HepG2 (cell line): ENCODE results near the gene ANKRD52. TPM values are rescaled to one million over a fixed set of nuclear protein-coding genes. Genes with fewer than 3 reads are reported as not detected.
A peak's percentile ranks its signal among the peaks of the same experiment; 100 is the strongest.

Experiments used
- HOXD1 ChIP-seq: sonication (generic); formaldehyde crosslinking; IDR thresholded peaks from 2 replicates; pipeline ENCODE4 v1.5.0; 2020; ENCODE audit warnings: missing genetic modification reagents
- RERE ChIP-seq: IDR thresholded peaks from 2 replicates; pipeline ENCODE4 v1.6.1; 2016; ENCODE audit warnings: low read depth, missing genetic modification reagents, missing compliant biosample characterization
- ZNF3 ChIP-seq: IDR thresholded peaks from 2 replicates; pipeline ENCODE4 v1.7.0; 2017; ENCODE audit warnings: inconsistent platforms
- ZSCAN5A ChIP-seq: sonication (generic); formaldehyde crosslinking; IDR thresholded peaks from 2 replicates; pipeline ENCODE4 v1.8.0; 2022; ENCODE audit warnings: mild to moderate bottlenecking, missing genetic modification reagents, borderline replicate concordance
- polyA plus RNA-seq, 8 experiments: library from polyadenylated mRNA; depleted of rRNA in 3 of 8; stranded (reverse) in 7 of 8; unstranded in 1 of 8; fragments of >200 nt; fragmentation: Illumina TruSeq in 4 of 8; extraction: Trizol in 4 of 8; gene quantifications; 2 replicates each; pipeline versions ENCODE4 v1.2.1 to v1.2.3, GENCODE V29; 2011 to 2016; ENCODE audit warnings: low read depth in 4 of 8, missing spikeins in 1 of 8, mixed read lengths in 1 of 8; ENCODE audit not compliant: insufficient read depth in 1 of 8
- total RNA-seq, 5 experiments: library from RNA; depleted of rRNA; stranded (reverse); fragments of >200 nt; fragmentation: Illumina TruSeq; extraction: Trizol; gene quantifications; 2 replicates each; pipeline ENCODE4 v1.2.3, GENCODE V29; 2016; ENCODE audit warnings: low read depth in 1 of 5
- TF ChIP-seq, protein P1 (sequence below): sonication (generic); formaldehyde crosslinking; IDR thresholded peaks from 2 replicates; pipeline ENCODE4 v1.4.0; 2020; ENCODE audit warnings: missing genetic modification reagents, borderline replicate concordance
- TF ChIP-seq, protein P2 (sequence below): sonication (generic); formaldehyde crosslinking; IDR thresholded peaks from 2 replicates; pipeline ENCODE4 v1.4.0; 2020; ENCODE audit warnings: missing genetic modification reagents
- TF ChIP-seq, protein P3 (sequence below): IDR thresholded peaks from 2 replicates; pipeline ENCODE4 v1.6.1; 2018; ENCODE audit warnings: missing genetic modification reagents
- TF ChIP-seq, protein P4 (sequence below): sonication (generic); formaldehyde crosslinking; IDR thresholded peaks from 2 replicates; pipeline ENCODE4 v1.4.0; 2020; ENCODE audit warnings: missing genetic modification reagents
- TF ChIP-seq, protein P5 (sequence below): sonication (generic); formaldehyde crosslinking; IDR thresholded peaks from 2 replicates; pipeline ENCODE4 v1.4.0; 2020; ENCODE audit warnings: missing genetic modification reagents, low read depth, mild to moderate bottlenecking, borderline replicate concordance

ANKRD52 gene
- total and polyA plus RNA-seq, 2 of the 13 experiments (the other 11 are each of a cell fraction or from before 2014, with no cell fraction given): 7.8 to 9.2 TPM

GRCh38 chr12:56221757-56222530, 36.2 kb downstream of the ANKRD52 start, which contains the start of gene RNF41 (continued):
- TF ChIP-seq, protein P1, sequence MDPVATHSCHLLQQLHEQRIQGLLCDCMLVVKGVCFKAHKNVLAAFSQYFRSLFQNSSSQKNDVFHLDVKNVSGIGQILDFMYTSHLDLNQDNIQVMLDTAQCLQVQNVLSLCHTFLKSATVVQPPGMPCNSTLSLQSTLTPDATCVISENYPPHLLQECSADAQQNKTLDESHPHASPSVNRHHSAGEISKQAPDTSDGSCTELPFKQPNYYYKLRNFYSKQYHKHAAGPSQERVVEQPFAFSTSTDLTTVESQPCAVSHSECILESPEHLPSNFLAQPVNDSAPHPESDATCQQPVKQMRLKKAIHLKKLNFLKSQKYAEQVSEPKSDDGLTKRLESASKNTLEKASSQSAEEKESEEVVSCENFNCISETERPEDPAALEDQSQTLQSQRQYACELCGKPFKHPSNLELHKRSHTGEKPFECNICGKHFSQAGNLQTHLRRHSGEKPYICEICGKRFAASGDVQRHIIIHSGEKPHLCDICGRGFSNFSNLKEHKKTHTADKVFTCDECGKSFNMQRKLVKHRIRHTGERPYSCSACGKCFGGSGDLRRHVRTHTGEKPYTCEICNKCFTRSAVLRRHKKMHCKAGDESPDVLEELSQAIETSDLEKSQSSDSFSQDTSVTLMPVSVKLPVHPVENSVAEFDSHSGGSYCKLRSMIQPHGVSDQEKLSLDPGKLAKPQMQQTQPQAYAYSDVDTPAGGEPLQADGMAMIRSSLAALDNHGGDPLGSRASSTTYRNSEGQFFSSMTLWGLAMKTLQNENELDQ (CRISPR knock-in tag): 0 out of 2 replicates have a peak, but pooled peaks have one; percentile 49
- TF ChIP-seq, protein P2, sequence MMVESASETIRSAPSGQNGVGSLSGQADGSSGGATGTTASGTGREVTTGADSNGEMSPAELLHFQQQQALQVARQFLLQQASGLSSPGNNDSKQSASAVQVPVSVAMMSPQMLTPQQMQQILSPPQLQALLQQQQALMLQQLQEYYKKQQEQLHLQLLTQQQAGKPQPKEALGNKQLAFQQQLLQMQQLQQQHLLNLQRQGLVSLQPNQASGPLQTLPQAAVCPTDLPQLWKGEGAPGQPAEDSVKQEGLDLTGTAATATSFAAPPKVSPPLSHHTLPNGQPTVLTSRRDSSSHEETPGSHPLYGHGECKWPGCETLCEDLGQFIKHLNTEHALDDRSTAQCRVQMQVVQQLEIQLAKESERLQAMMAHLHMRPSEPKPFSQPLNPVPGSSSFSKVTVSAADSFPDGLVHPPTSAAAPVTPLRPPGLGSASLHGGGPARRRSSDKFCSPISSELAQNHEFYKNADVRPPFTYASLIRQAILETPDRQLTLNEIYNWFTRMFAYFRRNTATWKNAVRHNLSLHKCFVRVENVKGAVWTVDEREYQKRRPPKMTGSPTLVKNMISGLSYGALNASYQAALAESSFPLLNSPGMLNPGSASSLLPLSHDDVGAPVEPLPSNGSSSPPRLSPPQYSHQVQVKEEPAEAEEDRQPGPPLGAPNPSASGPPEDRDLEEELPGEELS: 0 out of 2 replicates have a peak, but pooled peaks have one; percentile 13
- TF ChIP-seq, protein P3, sequence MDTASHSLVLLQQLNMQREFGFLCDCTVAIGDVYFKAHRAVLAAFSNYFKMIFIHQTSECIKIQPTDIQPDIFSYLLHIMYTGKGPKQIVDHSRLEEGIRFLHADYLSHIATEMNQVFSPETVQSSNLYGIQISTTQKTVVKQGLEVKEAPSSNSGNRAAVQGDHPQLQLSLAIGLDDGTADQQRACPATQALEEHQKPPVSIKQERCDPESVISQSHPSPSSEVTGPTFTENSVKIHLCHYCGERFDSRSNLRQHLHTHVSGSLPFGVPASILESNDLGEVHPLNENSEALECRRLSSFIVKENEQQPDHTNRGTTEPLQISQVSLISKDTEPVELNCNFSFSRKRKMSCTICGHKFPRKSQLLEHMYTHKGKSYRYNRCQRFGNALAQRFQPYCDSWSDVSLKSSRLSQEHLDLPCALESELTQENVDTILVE (CRISPR knock-in tag): no peak; the same call in 1 of the 2 replicates
- TF ChIP-seq RERE (CRISPR knock-in tag): no peak
- TF ChIP-seq, protein P4, sequence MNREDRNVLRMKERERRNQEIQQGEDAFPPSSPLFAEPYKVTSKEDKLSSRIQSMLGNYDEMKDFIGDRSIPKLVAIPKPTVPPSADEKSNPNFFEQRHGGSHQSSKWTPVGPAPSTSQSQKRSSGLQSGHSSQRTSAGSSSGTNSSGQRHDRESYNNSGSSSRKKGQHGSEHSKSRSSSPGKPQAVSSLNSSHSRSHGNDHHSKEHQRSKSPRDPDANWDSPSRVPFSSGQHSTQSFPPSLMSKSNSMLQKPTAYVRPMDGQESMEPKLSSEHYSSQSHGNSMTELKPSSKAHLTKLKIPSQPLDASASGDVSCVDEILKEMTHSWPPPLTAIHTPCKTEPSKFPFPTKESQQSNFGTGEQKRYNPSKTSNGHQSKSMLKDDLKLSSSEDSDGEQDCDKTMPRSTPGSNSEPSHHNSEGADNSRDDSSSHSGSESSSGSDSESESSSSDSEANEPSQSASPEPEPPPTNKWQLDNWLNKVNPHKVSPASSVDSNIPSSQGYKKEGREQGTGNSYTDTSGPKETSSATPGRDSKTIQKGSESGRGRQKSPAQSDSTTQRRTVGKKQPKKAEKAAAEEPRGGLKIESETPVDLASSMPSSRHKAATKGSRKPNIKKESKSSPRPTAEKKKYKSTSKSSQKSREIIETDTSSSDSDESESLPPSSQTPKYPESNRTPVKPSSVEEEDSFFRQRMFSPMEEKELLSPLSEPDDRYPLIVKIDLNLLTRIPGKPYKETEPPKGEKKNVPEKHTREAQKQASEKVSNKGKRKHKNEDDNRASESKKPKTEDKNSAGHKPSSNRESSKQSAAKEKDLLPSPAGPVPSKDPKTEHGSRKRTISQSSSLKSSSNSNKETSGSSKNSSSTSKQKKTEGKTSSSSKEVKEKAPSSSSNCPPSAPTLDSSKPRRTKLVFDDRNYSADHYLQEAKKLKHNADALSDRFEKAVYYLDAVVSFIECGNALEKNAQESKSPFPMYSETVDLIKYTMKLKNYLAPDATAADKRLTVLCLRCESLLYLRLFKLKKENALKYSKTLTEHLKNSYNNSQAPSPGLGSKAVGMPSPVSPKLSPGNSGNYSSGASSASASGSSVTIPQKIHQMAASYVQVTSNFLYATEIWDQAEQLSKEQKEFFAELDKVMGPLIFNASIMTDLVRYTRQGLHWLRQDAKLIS: no peak
- TF ChIP-seq, protein P5, sequence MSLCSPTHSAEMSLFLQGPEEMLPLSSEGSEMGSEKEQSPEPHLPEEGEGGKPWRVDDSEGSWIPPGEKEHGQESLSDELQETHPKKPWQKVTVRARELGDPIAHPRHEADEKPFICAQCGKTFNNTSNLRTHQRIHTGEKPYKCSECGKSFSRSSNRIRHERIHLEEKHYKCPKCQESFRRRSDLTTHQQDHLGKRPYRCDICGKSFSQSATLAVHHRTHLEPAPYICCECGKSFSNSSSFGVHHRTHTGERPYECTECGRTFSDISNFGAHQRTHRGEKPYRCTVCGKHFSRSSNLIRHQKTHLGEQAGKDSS: peak; percentile 84
- TF ChIP-seq HOXD1 (CRISPR knock-in tag): no peak
- no peak for TF ChIP-seq ZNF3 (CRISPR knock-in tag)
- TF ChIP-seq ZSCAN5A (CRISPR knock-in tag): no peak
